Psoas muscle (tissue), 7 donors: ENCODE measurements around the gene PSMF1. TPM values are rescaled to one million over a fixed set of nuclear protein-coding genes. Genes with fewer than 3 reads are reported as not detected.

ENCODE experiments used
- polyA plus RNA-seq, 3 donors: library from polyadenylated mRNA; stranded (reverse); fragments of 200-250 nt; gene quantifications; one replicate each; pipeline ENCODE4 v1.2.3, GENCODE V29; 2013
- total RNA-seq, 4 donors: library from RNA; stranded (reverse); fragmentation: NEBNext Ultra II Directional in 2 of 4; extraction: Animal tissue kit (Norgen Biotek cat#: 25700) in 2 of 4; gene quantifications; one replicate each; pipeline versions ENCODE4 v1.2.1 to v1.2.4, GENCODE V29; 2021 to 2023
- donor health status: healthy with polysubstance abuse.
- donor health status: DM: no; HTN: no; CAD: no; lungs with moderate emphysema.
- donor health status: Bipolar disorder and iron deficiency.
- donor health status: healthy.
- donor health status: DM: no; HTN: no; CAD: no.
- donor health status: DM: no; HTN: no; CAD: no.
- donor health status: DM: yes; HTN: yes; CAD: no.

PSMF1 gene
- total and polyA plus RNA-seq, 7 donors, result 81.0 to 159 (median 137) TPM

Other genes starting within 250 kb of the PSMF1 start
- gene ANGPT4, start 202.3 kb upstream of the PSMF1 start, total RNA-seq, result under 1 TPM in 2 of 4 donors, not detected in 2; 0.04 to 0.06 TPM
- gene ANGPT4, start 202.3 kb upstream of the PSMF1 start, polyA plus RNA-seq, result under 1 TPM; 0.03 to 0.14 (median 0.10) TPM
- under 1 TPM in 1 of 4 donors, not detected in 3; 0.13 TPM for gene RSPO4, start 116.3 kb upstream of the PSMF1 start, total RNA-seq
- under 1 TPM in 2 of 3 donors, not detected in 1; 0.01 to 0.03 TPM for gene RSPO4, start 116.3 kb upstream of the PSMF1 start, polyA plus RNA-seq
- gene TMEM74B, start 66.4 kb downstream of the PSMF1 start, total RNA-seq, result 1 to 10 TPM in 1 of 4 donors, under 1 TPM in 3; 0.22 to 2.1 (median 0.57) TPM
- 1 to 10 TPM in 1 of 3 donors, under 1 TPM in 2; 0.53 to 1.1 (median 0.67) TPM for gene TMEM74B, start 66.4 kb downstream of the PSMF1 start, polyA plus RNA-seq
- under 1 TPM in 3 of 4 donors, not detected in 1; 0.15 to 0.32 (median 0.24) TPM for gene C20orf202, start 84.9 kb downstream of the PSMF1 start, total RNA-seq
- under 1 TPM; 0.05 to 0.10 (median 0.09) TPM for gene C20orf202, start 84.9 kb downstream of the PSMF1 start, polyA plus RNA-seq
- not detected for gene RAD21L1, start 107.4 kb downstream of the PSMF1 start, total RNA-seq
- not detected for gene RAD21L1, start 107.4 kb downstream of the PSMF1 start, polyA plus RNA-seq
- gene SNPH, start 147.7 kb downstream of the PSMF1 start, total RNA-seq, result 1 to 10 TPM; 2.7 to 9.3 (median 5.2) TPM
- 1 to 10 TPM; 1.0 to 4.8 (median 2.2) TPM for gene SNPH, start 147.7 kb downstream of the PSMF1 start, polyA plus RNA-seq
- gene SDCBP2, start 210.5 kb downstream of the PSMF1 start, total RNA-seq, result 1 to 10 TPM; 1.6 to 3.2 (median 1.9) TPM
- 10 to 100 TPM in 1 of 3 donors, 1 to 10 TPM in 2; 1.9 to 10.5 (median 2.2) TPM for gene SDCBP2, start 210.5 kb downstream of the PSMF1 start, polyA plus RNA-seq